ENCODE data around the gene DEFB131A.
"Not testable (repeated sequence)": the region's sequence is repeated elsewhere in the genome, so short reads cannot be mapped to it uniquely, and the experiment has no call there.

Gene DEFB131A

DNA sequence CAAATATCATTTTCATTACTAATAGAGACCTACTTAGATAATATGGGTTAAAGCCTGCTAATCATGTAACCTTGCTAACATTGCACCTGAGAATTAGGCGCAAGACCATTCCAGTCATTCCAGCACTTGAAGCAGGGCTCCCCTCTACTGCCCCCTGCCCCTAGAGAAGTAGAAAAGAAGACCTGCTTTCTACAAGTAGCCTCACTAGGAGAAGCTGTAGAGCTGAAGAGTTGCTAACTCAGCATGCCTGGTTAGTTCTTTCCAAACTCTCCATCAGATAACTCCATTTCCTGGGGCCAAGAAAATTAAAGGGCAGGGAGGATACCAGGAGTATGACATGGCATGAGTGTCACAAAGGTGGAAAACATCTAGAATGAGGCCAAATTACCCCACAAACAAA lies 14.2 kb upstream of the DEFB131A start:
- not testable (repeated sequence) for H3K27me3 ChIP-seq (ENCODE audit: insufficient read depth, low read length, poor library complexity, severe bottlenecking); H3F3A ChIP-seq (ENCODE audit: low read depth); H3K9ac ChIP-seq (ENCODE audit: low read depth, low read length, poor library complexity, severe bottlenecking); H3K4me2 ChIP-seq (ENCODE audit: low read depth, low read length, poor library complexity, severe bottlenecking); H4K20me1 ChIP-seq (ENCODE audit: insufficient read depth, low read length, poor library complexity, severe bottlenecking); H2AFZ ChIP-seq (ENCODE audit: low read length); H3K9me3 ChIP-seq (ENCODE audit: insufficient read depth, low read depth, low read length); H3K4me1 ChIP-seq (ENCODE audit: insufficient read depth, low read length, poor library complexity, severe bottlenecking); H3K9me2 ChIP-seq (replicated peaks; ENCODE audit: low read depth, low read length); H3K36me3 ChIP-seq (ENCODE audit: insufficient read depth, low read length); H3K4me3 ChIP-seq (ENCODE audit: low read length, poor library complexity, severe bottlenecking); H3K79me2 ChIP-seq (ENCODE audit: insufficient read depth, low read length)
- TF ChIP-seq, protein P1, sequence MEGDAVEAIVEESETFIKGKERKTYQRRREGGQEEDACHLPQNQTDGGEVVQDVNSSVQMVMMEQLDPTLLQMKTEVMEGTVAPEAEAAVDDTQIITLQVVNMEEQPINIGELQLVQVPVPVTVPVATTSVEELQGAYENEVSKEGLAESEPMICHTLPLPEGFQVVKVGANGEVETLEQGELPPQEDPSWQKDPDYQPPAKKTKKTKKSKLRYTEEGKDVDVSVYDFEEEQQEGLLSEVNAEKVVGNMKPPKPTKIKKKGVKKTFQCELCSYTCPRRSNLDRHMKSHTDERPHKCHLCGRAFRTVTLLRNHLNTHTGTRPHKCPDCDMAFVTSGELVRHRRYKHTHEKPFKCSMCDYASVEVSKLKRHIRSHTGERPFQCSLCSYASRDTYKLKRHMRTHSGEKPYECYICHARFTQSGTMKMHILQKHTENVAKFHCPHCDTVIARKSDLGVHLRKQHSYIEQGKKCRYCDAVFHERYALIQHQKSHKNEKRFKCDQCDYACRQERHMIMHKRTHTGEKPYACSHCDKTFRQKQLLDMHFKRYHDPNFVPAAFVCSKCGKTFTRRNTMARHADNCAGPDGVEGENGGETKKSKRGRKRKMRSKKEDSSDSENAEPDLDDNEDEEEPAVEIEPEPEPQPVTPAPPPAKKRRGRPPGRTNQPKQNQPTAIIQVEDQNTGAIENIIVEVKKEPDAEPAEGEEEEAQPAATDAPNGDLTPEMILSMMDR (conservative IDR thresholded peaks at IDR 0.05; ENCODE audit: low read length), result peak; percentile 24; the same call in 1 of the 2 replicates

DNA sequence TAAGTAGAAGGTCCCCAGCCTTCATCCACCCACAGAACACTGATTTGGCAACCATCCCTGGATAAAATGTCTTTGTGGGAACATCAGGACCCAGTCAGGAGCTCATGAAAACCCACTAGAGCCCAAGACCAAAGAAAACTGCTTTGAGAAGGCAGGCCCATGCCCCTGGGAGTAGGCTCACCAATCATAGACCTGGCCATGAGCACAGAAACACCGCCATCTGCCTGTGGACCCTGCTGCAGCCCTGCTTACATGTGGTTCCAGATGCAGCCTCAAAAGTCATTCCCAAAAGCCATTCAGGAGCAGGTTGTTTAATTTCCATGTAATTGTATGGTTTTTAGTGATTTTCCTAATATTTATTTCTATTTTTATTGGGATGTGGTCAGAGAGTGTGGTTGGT lies 10.9 kb upstream of the DEFB131A start:
- H3K9me2 ChIP-seq (replicated peaks; ENCODE audit: low read depth, low read length); H3K4me3 ChIP-seq (ENCODE audit: low read length, poor library complexity, severe bottlenecking); H3K27me3 ChIP-seq (ENCODE audit: insufficient read depth, low read length, poor library complexity, severe bottlenecking); H3K36me3 ChIP-seq (ENCODE audit: insufficient read depth, low read length); H3K4me1 ChIP-seq (ENCODE audit: insufficient read depth, low read length, poor library complexity, severe bottlenecking); H3F3A ChIP-seq (ENCODE audit: low read depth); H3K9me3 ChIP-seq (ENCODE audit: insufficient read depth, low read depth, low read length); H3K4me2 ChIP-seq (ENCODE audit: low read depth, low read length, poor library complexity, severe bottlenecking); H4K20me1 ChIP-seq (ENCODE audit: insufficient read depth, low read length, poor library complexity, severe bottlenecking); H2AFZ ChIP-seq (ENCODE audit: low read length); H3K9ac ChIP-seq (ENCODE audit: low read depth, low read length, poor library complexity, severe bottlenecking); H3K79me2 ChIP-seq (ENCODE audit: insufficient read depth, low read length): not testable (repeated sequence)
- TF ChIP-seq, protein P1 (conservative IDR thresholded peaks at IDR 0.05; ENCODE audit: low read length), result peak; percentile 24; the same call in 1 of the 2 replicates

- not testable (repeated sequence) for H3K9me3 ChIP-seq (ENCODE audit: insufficient read depth, low read depth, low read length); H3K4me1 ChIP-seq (ENCODE audit: insufficient read depth, low read length, poor library complexity, severe bottlenecking); H3K9me2 ChIP-seq (replicated peaks; ENCODE audit: low read depth, low read length); H3F3A ChIP-seq (ENCODE audit: low read depth); H3K27me3 ChIP-seq (ENCODE audit: insufficient read depth, low read length, poor library complexity, severe bottlenecking); H4K20me1 ChIP-seq (ENCODE audit: insufficient read depth, low read length, poor library complexity, severe bottlenecking); H3K79me2 ChIP-seq (ENCODE audit: insufficient read depth, low read length); H2AFZ ChIP-seq (ENCODE audit: low read length); H3K4me3 ChIP-seq (ENCODE audit: low read length, poor library complexity, severe bottlenecking); H3K4me2 ChIP-seq (ENCODE audit: low read depth, low read length, poor library complexity, severe bottlenecking); H3K36me3 ChIP-seq (ENCODE audit: insufficient read depth, low read length); H3K9ac ChIP-seq (ENCODE audit: low read depth, low read length, poor library complexity, severe bottlenecking)
Observed at GRCh38 chr4:9436728-9437127, 7.5 kb upstream of the DEFB131A start.

- H3K36me3 ChIP-seq (ENCODE audit: insufficient read depth, low read length); H3F3A ChIP-seq (ENCODE audit: low read depth): not testable (repeated sequence)
Observed at GRCh38 chr4:9442355-9442754, 1.9 kb upstream of the DEFB131A start.

DNA sequence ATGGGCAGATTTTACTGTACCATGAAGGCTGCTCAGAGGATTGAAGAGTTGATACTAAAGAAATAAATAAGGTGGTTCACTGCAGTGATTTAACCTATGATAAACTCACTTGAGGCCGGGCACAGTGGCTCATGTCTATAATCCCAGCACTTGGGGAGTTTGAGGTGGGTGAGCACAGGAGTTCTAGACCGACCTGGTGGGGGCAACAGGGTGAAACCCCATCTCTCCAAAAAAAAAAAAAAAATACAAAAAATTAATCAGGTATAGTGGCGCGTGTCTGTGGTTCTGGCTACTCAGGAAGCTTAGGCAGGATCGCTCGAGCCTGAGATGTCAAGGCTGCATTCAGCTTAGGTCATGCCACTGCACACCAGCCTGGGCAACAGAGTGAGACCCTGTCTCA lies 467 bp downstream of the DEFB131A start:
- H3K79me2 ChIP-seq (ENCODE audit: insufficient read depth, low read length); H4K20me1 ChIP-seq (ENCODE audit: insufficient read depth, low read length, poor library complexity, severe bottlenecking); H3K4me3 ChIP-seq (ENCODE audit: low read length, poor library complexity, severe bottlenecking); H3K9ac ChIP-seq (ENCODE audit: low read depth, low read length, poor library complexity, severe bottlenecking); H3K9me2 ChIP-seq (replicated peaks; ENCODE audit: low read depth, low read length); H3K27me3 ChIP-seq (ENCODE audit: insufficient read depth, low read length, poor library complexity, severe bottlenecking); H3K9me3 ChIP-seq (ENCODE audit: insufficient read depth, low read depth, low read length); H3K36me3 ChIP-seq (ENCODE audit: insufficient read depth, low read length); H3K4me2 ChIP-seq (ENCODE audit: low read depth, low read length, poor library complexity, severe bottlenecking); H3F3A ChIP-seq (ENCODE audit: low read depth); H2AFZ ChIP-seq (ENCODE audit: low read length); H3K4me1 ChIP-seq (ENCODE audit: insufficient read depth, low read length, poor library complexity, severe bottlenecking): not testable (repeated sequence)

More at GRCh38 chr4:9442355-9442754, 1.9 kb upstream of the DEFB131A start:
- not testable (repeated sequence) for H3K9me3 ChIP-seq (ENCODE audit: insufficient read depth, low read depth, low read length); H3K4me2 ChIP-seq (ENCODE audit: low read depth, low read length, poor library complexity, severe bottlenecking); H4K20me1 ChIP-seq (ENCODE audit: insufficient read depth, low read length, poor library complexity, severe bottlenecking); H3K9ac ChIP-seq (ENCODE audit: low read depth, low read length, poor library complexity, severe bottlenecking); H2AFZ ChIP-seq (ENCODE audit: low read length); H3K4me1 ChIP-seq (ENCODE audit: insufficient read depth, low read length, poor library complexity, severe bottlenecking); H3K27me3 ChIP-seq (ENCODE audit: insufficient read depth, low read length, poor library complexity, severe bottlenecking); H3K9me2 ChIP-seq (replicated peaks; ENCODE audit: low read depth, low read length); H3K4me3 ChIP-seq (ENCODE audit: low read length, poor library complexity, severe bottlenecking); H3K79me2 ChIP-seq (ENCODE audit: insufficient read depth, low read length)

DNA sequence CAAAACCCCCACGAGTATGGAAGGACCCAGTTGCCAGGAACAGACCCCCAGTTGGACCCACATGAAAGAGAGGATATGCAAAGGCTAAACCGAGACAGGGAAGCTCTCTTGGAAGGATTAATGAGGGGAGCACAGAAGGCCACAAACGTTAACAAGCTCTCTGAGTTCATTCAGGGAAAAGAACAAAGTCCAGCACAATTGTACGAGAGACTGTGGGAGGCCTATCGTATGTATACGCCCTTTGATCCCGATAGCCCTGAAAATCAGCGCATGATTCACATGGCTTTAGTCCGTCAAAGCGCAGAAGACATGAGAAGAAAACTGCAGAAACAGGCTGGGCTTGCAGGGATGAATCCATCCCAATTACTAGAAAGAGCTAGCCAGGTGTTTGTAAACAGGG lies 8.0 kb downstream of the DEFB131A start:
- H4K20me1 ChIP-seq (ENCODE audit: insufficient read depth, low read length, poor library complexity, severe bottlenecking); H3K9me3 ChIP-seq (ENCODE audit: insufficient read depth, low read depth, low read length); H3K9ac ChIP-seq (ENCODE audit: low read depth, low read length, poor library complexity, severe bottlenecking); H2AFZ ChIP-seq (ENCODE audit: low read length); H3K4me3 ChIP-seq (ENCODE audit: low read length, poor library complexity, severe bottlenecking); H3F3A ChIP-seq (ENCODE audit: low read depth); H3K36me3 ChIP-seq (ENCODE audit: insufficient read depth, low read length); H3K9me2 ChIP-seq (replicated peaks; ENCODE audit: low read depth, low read length); H3K4me2 ChIP-seq (ENCODE audit: low read depth, low read length, poor library complexity, severe bottlenecking); H3K27me3 ChIP-seq (ENCODE audit: insufficient read depth, low read length, poor library complexity, severe bottlenecking); H3K79me2 ChIP-seq (ENCODE audit: insufficient read depth, low read length); H3K4me1 ChIP-seq (ENCODE audit: insufficient read depth, low read length, poor library complexity, severe bottlenecking): not testable (repeated sequence)
